ENCODE results near the gene CPLANE2. TPM values are rescaled to one million over a fixed set of nuclear protein-coding genes. Genes with fewer than 3 reads are reported as not detected.
"Not testable (repeated sequence)": the region's sequence is repeated elsewhere in the genome, so short reads cannot be mapped to it uniquely, and the experiment has no call there.

Gene CPLANE2
- total and polyA plus RNA-seq, 3 experiments from 2014 or later, result 2.6 to 5.6 (median 5.2) TPM

DNA sequence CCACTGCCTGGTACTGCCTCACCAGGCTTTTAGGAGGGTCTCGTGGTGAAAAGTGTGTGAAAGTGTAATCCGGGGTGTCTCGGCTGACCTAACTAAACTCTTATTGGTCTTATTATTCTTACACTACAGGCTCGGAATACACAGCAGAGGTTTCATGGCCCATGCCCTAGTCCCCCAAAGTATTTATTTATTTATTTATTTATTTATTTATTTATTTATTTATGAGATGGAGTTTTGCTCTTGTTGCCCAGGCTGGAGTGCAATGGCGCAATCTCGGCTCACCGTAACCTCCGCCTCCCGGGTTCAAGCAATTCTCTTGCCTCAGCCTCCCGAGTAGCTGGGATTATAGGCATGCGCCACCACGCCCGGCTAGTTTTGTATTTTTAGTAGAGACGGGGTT is 21.7 kb downstream of the CPLANE2 start:
- H3K4me3 ChIP-seq (ENCODE audit: low read length); H3K27me3 Mint-ChIP-seq; H3K36me3 ChIP-seq (ENCODE audit: insufficient read depth, low read length); H3K36me3 Mint-ChIP-seq; H3K9me3 ChIP-seq (ENCODE audit: low read length); H3K27ac Mint-ChIP-seq; H3K9me3 Mint-ChIP-seq; H3K27ac ChIP-seq (ENCODE audit: low read depth, low read length); H3K27me3 ChIP-seq (ENCODE audit: insufficient read depth, low read length, poor library complexity, severe bottlenecking); DNase-seq: not testable (repeated sequence)
- ChIA-PET CTCF (interaction anchor here (1.0 kb wide), 1 partner anchor 22 kb away, joined by 4 read pairs; no protein-coding TSS in a partner anchor), POLR2A (interaction anchor here (2.8 kb wide), 1 partner anchor 8 kb away, joined by 26 read pairs; no protein-coding TSS in a partner anchor)
- Mint-ChIP-seq H3K4me3 (peak overlapping the region in 1 of 7 donors; percentile 27), H3K4me1 (peaks cover 21 to 33% (median 21%) of the 10 kb centered on the region in 3 donors)
- peaks cover 15% of the 10 kb centered on the region for H3K4me1 ChIP-seq (ENCODE audit: insufficient read depth, low read length)

DNA sequence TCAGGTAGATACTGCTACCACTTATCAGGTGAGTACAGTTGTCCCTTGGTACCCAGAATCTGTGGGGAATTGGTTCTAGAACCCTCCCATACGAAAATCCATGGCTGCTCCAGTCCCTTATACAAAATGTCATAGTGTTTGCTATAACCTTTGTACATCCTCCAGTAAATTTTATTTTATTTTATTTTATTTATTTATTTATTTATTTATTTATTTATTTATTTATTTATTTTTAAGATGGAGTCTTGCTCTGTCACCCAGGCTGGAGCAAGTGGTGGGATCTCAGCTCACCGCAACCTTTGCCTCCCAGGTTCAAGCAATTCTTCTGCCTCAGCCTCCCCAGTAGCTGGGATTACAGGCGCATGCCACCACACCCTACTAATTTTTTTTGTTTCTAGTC is 23.4 kb downstream of the CPLANE2 start:
- peaks cover 15% of the 10 kb centered on the region for H3K4me1 ChIP-seq (ENCODE audit: insufficient read depth, low read length)
- H3K9me3 Mint-ChIP-seq; H3K9me3 ChIP-seq (ENCODE audit: low read length); H3K4me3 ChIP-seq (ENCODE audit: low read length); DNase-seq; H3K27me3 ChIP-seq (ENCODE audit: insufficient read depth, low read length, poor library complexity, severe bottlenecking); POLR2A ChIA-PET; H3K27me3 Mint-ChIP-seq; H3K36me3 Mint-ChIP-seq; H3K27ac Mint-ChIP-seq; H3K27ac ChIP-seq (ENCODE audit: low read depth, low read length); CTCF ChIA-PET; H3K36me3 ChIP-seq (ENCODE audit: insufficient read depth, low read length): not testable (repeated sequence)
- peaks cover 15 to 29% (median 19%) of the 10 kb centered on the region in 3 donors for H3K4me1 Mint-ChIP-seq
- peak overlapping the region in 1 of 7 donors; percentile 2 for H3K4me3 Mint-ChIP-seq

DNA sequence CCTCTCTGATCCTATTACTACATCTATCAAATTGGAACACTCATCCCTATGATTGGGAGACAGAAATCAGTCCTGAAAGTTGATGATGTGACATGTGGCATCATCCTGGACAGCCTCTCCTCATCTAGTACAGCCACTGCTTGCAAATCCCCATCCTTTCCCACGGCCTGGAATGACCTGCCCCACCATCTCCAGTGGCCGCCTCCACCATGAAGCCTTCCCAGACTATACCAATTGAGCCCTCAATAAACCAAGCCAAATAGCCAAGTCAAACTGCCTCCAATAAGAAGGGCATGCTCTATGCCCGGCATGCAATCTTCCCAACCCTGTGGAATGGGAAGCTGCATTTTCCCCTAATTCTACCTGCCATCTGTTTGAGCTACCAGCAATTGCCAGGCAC is 24.0 kb downstream of the CPLANE2 start:
- H3K4me1 ChIP-seq (ENCODE audit: insufficient read depth, low read length), result peaks cover 15% of the 10 kb centered on the region
- Mint-ChIP-seq H3K27ac (no peak overlapping the region), H3K36me3 (no peaks in the 10 kb centered on the region), H3K4me3 (peak overlapping the region in 1 of 7 donors; percentile 2), H3K4me1 (peaks cover 15 to 25% (median 17%) of the 10 kb centered on the region in 3 donors), H3K9me3 (no peaks in the 10 kb centered on the region), H3K27me3 (peaks cover 0 to 2% of the 10 kb centered on the region in 2 donors)
- CTCF ChIA-PET, result no interaction called here
- POLR2A ChIA-PET, result no interaction called here
- no peaks in the 10 kb centered on the region for H3K9me3 ChIP-seq (ENCODE audit: low read length)
- H3K27me3 ChIP-seq (ENCODE audit: insufficient read depth, low read length, poor library complexity, severe bottlenecking), result no peaks in the 10 kb centered on the region
- no peak overlapping the region for H3K4me3 ChIP-seq (ENCODE audit: low read length)
- no peak overlapping the region for H3K27ac ChIP-seq (ENCODE audit: low read depth, low read length)
- DNase-seq, result no peak
- no peaks in the 10 kb centered on the region for H3K36me3 ChIP-seq (ENCODE audit: insufficient read depth, low read length)

DNA sequence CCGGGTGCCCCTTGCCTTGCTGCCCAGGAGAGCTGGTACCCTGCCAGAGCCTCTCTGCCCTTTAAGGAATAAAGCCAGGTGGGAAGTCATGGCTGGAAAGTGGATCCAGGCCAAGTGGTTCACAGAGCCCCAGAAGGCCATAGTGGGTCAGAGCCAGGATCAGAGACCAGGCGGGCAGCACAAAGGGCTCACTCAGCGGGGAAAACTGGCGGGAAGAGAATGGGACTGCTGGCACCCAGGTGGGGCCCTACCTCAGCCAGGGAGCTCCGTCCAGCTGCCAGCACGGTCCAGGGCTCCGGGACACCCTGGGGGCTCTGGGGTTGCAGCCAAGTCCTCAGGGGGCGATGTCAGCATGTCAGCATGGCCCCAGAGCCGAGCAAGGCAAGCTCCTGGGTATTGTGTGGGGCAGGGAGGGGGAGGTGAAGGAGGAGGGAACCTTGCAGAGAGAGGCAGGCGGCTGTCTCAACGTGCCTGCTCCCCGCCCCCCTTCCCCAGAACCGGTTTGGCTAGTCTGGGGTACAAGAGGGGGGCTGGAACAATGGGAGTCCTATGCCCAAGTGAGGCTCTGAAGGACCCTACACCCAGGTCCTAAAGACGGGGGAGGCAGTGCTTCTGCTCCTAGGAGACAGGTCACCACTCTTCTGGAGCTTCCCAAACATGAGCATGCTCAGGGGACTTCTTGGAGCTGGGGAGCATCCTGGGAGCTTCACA is 24.6 kb downstream of the CPLANE2 start, which contains the start of gene ARHGEF19:
TSS of gene ARHGEF19 (minus strand) at position 402 of the 711 bp plus-strand sequence. CDS start 3,598 bp downstream, outside the sequence.
- Mint-ChIP-seq H3K9me3 (no peaks in the 10 kb centered on the region), H3K27ac (peak within 1 kb of the TSS in 1 of 8 donors; percentile 43), H3K36me3 (no peaks in the 10 kb centered on the region), H3K4me3 (peak within 1 kb of the TSS in 1 of 7 donors; percentile 2), H3K4me1 (peaks cover 15 to 20% (median 16%) of the 10 kb centered on the region in 3 donors), H3K27me3 (peaks cover 0 to 2% of the 10 kb centered on the region in 2 donors)
- DNase-seq, result no peak
- CTCF ChIA-PET, result no interaction called here
- no peaks in the 10 kb centered on the region for H3K9me3 ChIP-seq (ENCODE audit: low read length)
- H3K27ac ChIP-seq (ENCODE audit: low read depth, low read length), result no peak within 1 kb of the TSS
- no peak within 1 kb of the TSS for H3K4me3 ChIP-seq (ENCODE audit: low read length)
- peaks cover 18% of the 10 kb centered on the region for H3K4me1 ChIP-seq (ENCODE audit: insufficient read depth, low read length)
- H3K27me3 ChIP-seq (ENCODE audit: insufficient read depth, low read length, poor library complexity, severe bottlenecking), result no peaks in the 10 kb centered on the region
- no peaks in the 10 kb centered on the region for H3K36me3 ChIP-seq (ENCODE audit: insufficient read depth, low read length)
- POLR2A ChIA-PET, result no interaction called here

DNA sequence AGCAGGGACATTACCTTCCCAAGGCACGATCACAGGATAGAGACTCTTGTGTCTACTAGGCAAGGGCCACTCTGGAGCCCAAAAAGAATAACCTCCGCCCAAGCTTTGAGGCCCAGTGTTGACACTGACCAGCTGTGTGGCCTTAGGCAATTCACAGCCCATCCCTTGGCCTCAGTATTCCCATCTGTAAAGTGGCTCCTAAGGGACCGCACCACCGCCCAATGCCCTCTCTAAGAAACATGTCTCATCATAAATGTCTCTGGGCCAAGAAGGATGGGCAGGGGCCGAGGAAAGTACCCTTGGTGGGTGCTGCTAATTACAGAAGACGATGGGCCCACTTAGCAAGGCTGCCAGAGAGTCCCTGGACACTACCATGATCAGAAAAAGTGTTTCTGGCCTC is 25.2 kb downstream of the CPLANE2 start:
- Mint-ChIP-seq H3K4me1 (peaks cover 14 to 18% (median 17%) of the 10 kb centered on the region in 3 donors), H3K27ac (no peak overlapping the region), H3K9me3 (no peaks in the 10 kb centered on the region), H3K4me3 (no peak overlapping the region), H3K36me3 (no peaks in the 10 kb centered on the region), H3K27me3 (peaks cover 0 to 2% of the 10 kb centered on the region in 2 donors)
- ChIA-PET POLR2A (no interaction called here), CTCF (no interaction called here)
- Histone ChIP-seq H3K4me3 (ENCODE audit: low read length) (no peak overlapping the region), H3K9me3 (ENCODE audit: low read length) (no peaks in the 10 kb centered on the region), H3K36me3 (ENCODE audit: insufficient read depth, low read length) (no peaks in the 10 kb centered on the region), H3K27ac (ENCODE audit: low read depth, low read length) (no peak overlapping the region), H3K27me3 (ENCODE audit: insufficient read depth, low read length, poor library complexity, severe bottlenecking) (no peaks in the 10 kb centered on the region), H3K4me1 (ENCODE audit: insufficient read depth, low read length) (peaks cover 18% of the 10 kb centered on the region)
- DNase-seq, result no peak

DNA sequence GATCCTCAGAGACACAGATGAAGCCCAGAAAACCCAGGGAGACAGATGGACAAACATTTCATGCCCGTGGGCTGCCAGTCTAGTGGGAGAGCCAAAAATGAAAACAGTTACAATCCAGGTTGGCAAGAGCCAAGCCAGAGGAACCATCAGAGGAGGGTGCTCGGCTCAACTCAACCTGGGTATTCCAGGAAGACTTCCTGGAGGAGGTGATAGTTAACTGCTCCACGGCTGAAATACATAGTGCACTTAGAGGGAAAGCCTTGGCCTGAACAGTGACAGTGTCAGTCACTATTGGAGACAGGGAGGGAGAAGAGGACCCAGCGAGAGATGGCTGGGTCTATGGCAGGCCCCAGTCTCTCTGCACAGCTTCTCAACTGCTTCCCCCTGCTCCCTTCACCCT is 26.4 kb downstream of the CPLANE2 start:
- Histone ChIP-seq H3K36me3 (ENCODE audit: insufficient read depth, low read length) (no peaks in the 10 kb centered on the region), H3K27ac (ENCODE audit: low read depth, low read length) (no peak overlapping the region), H3K27me3 (ENCODE audit: insufficient read depth, low read length, poor library complexity, severe bottlenecking) (no peaks in the 10 kb centered on the region), H3K9me3 (ENCODE audit: low read length) (no peaks in the 10 kb centered on the region), H3K4me1 (ENCODE audit: insufficient read depth, low read length) (peaks cover 13% of the 10 kb centered on the region), H3K4me3 (ENCODE audit: low read length) (no peak overlapping the region)
- Mint-ChIP-seq H3K27me3 (peaks cover 0 to 2% of the 10 kb centered on the region in 2 donors), H3K4me1 (peaks cover 5 to 13% (median 7%) of the 10 kb centered on the region in 3 donors), H3K9me3 (no peaks in the 10 kb centered on the region), H3K27ac (peak overlapping the region in 2 of 8 donors; percentile 6 to 23), H3K36me3 (peaks cover 0 to 2% (median 0%) of the 10 kb centered on the region in 3 donors), H3K4me3 (peak overlapping the region in 1 of 7 donors; percentile 22)
- no peak for DNase-seq
- POLR2A ChIA-PET, result no interaction called here
- CTCF ChIA-PET, result no interaction called here

DNA sequence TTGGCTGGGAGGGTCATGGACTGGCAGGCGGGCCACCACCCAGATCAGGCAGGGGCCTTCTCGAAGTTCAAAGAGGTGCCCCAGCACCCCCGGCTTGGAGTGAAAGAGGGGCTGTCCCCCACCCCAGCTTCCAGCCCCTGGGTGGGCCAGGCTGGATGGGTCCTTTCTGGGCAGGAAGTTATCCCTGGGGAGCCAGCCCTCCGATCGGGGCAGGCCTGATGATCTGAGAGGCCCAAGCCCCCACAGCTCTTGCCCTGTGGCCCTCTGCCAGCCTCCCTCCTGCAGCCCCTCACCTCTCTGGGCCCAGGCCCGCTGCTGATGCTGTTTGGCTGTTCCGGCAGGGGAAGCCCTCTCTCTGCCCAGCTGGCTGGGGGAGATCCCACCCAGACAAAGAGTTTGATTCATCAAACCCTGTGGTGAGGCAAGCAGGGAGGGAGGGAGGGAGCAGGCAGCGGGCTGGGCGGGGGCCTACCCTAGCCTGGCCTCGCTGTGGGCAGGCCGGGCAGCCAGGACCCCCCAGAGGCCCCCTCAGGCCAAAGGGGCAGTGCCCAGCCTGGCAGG is 27.1 kb downstream of the CPLANE2 start:
- Histone ChIP-seq H3K4me1 (ENCODE audit: insufficient read depth, low read length) (peaks cover 16% of the 10 kb centered on the region), H3K9me3 (ENCODE audit: low read length) (no peaks in the 10 kb centered on the region)
- POLR2A ChIA-PET, result no interaction called here

DNA sequence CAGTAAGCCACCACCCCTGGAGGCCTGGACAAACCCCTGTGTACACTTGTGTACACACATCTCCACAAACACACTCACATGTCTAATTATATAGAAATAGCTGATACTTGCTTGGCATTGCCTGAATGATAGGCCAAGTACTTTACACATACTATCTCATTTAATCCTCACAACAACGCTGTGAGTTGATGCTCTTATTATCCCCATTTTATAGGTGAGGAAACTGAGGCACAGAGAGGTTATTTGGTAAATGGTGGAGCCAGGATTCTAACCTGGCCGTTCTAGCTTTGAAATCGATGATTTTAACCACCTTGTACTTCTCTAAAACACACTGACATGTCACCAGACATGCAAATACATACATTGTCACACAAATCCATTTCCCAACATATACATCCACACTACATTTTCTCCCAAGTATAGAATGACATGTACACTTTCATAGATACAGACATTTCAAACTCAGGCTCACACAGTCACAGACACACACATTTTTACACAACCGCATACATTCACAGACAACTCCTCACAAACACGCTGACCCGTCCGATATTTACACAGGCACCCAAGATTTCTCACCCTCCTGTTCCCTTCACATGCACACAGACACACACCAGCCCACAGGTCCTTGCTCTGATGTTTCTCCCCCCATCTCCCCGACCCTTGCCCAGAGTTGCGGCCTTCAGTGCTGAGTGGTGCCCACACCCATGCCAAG is 27.7 kb downstream of the CPLANE2 start:
- Histone ChIP-seq H3K4me1 (ENCODE audit: insufficient read depth, low read length) (peaks cover 16% of the 10 kb centered on the region), H3K36me3 (ENCODE audit: insufficient read depth, low read length) (no peaks in the 10 kb centered on the region), H3K9me3 (ENCODE audit: low read length) (no peaks in the 10 kb centered on the region), H3K27ac (ENCODE audit: low read depth, low read length) (no peak overlapping the region), H3K4me3 (ENCODE audit: low read length) (no peak overlapping the region), H3K27me3 (ENCODE audit: insufficient read depth, low read length, poor library complexity, severe bottlenecking) (no peaks in the 10 kb centered on the region)
- peak overlapping the region in 6 of 7 donors; percentile 29 to 50 (median 46) for H3K4me3 Mint-ChIP-seq
- no peak for DNase-seq
- POLR2A ChIA-PET, result no interaction called here
- CTCF ChIA-PET, result no interaction called here
- H3K27me3 Mint-ChIP-seq, result peaks cover 0 to 2% of the 10 kb centered on the region in 2 donors
- no peaks in the 10 kb centered on the region for H3K9me3 Mint-ChIP-seq
- peaks cover 0 to 2% (median 0%) of the 10 kb centered on the region in 3 donors for H3K36me3 Mint-ChIP-seq
- peaks cover 5 to 16% (median 7%) of the 10 kb centered on the region in 3 donors for H3K4me1 Mint-ChIP-seq
- peak overlapping the region in 4 of 8 donors; percentile 1 to 51 (median 16) for H3K27ac Mint-ChIP-seq

More for the DNA sequence above, 27.1 kb downstream of the CPLANE2 start:
- peak overlapping the region in 2 of 8 donors; percentile 1 to 25 for H3K27ac Mint-ChIP-seq
- peaks cover 0 to 2% (median 0%) of the 10 kb centered on the region in 3 donors for H3K36me3 Mint-ChIP-seq
- H3K4me1 Mint-ChIP-seq, result peaks cover 5 to 13% (median 7%) of the 10 kb centered on the region in 3 donors
- H3K4me3 Mint-ChIP-seq, result no peak overlapping the region
- H3K9me3 Mint-ChIP-seq, result no peaks in the 10 kb centered on the region
- no peaks in the 10 kb centered on the region for H3K27me3 ChIP-seq (ENCODE audit: insufficient read depth, low read length, poor library complexity, severe bottlenecking)
- H3K27ac ChIP-seq (ENCODE audit: low read depth, low read length), result no peak overlapping the region
- no peak overlapping the region for H3K4me3 ChIP-seq (ENCODE audit: low read length)
- no peaks in the 10 kb centered on the region for H3K36me3 ChIP-seq (ENCODE audit: insufficient read depth, low read length)
- CTCF ChIA-PET, result no interaction called here
- no peak for DNase-seq
- H3K27me3 Mint-ChIP-seq, result peaks cover 0 to 2% of the 10 kb centered on the region in 2 donors

All from CD8-positive, alpha-beta memory T cell (primary cell).